ENCODE results near the gene S1PR1.
"Not testable (repeated sequence)": the region's sequence is repeated elsewhere in the genome, so short reads cannot be mapped to it uniquely, and the experiment has no call there.

Gene S1PR1

GRCh38 chr1:101220906-101221305 is 15.9 kb upstream of the S1PR1 start:
- no peak overlapping the region for H3K4me3 ChIP-seq (ENCODE audit: low read depth, low read length)
- no peaks in the 10 kb centered on the region for H3K4me1 ChIP-seq (ENCODE audit: control insufficient read depth, insufficient read depth, low read length)
- no peaks in the 10 kb centered on the region for H3K27me3 ChIP-seq (ENCODE audit: control insufficient read depth, insufficient read depth, low read length)
- H3K9me3 ChIP-seq (ENCODE audit: control insufficient read depth, insufficient read depth, low read depth, low read length) = no peaks in the 10 kb centered on the region
- no peaks in the 10 kb centered on the region for H3K36me3 ChIP-seq (ENCODE audit: control insufficient read depth, insufficient read depth, low read length)
- no peak overlapping the region for H3K27ac ChIP-seq (ENCODE audit: low read depth, low read length)
- H3K9ac ChIP-seq (ENCODE audit: low read length) = no peak overlapping the region

GRCh38 chr1:101221945-101222429 is 14.8 kb upstream of the S1PR1 start:
- no peak overlapping the region for H3K27ac ChIP-seq (ENCODE audit: low read depth, low read length)
- no peak overlapping the region for H3K4me3 ChIP-seq (ENCODE audit: low read depth, low read length)
- no peak overlapping the region for H3K9ac ChIP-seq (ENCODE audit: low read length)
- H3K36me3 ChIP-seq (ENCODE audit: control insufficient read depth, insufficient read depth, low read length) = no peaks in the 10 kb centered on the region
- H3K9me3 ChIP-seq (ENCODE audit: control insufficient read depth, insufficient read depth, low read depth, low read length) = no peaks in the 10 kb centered on the region
- H3K4me1 ChIP-seq (ENCODE audit: control insufficient read depth, insufficient read depth, low read length) = no peaks in the 10 kb centered on the region
- no peaks in the 10 kb centered on the region for H3K27me3 ChIP-seq (ENCODE audit: control insufficient read depth, insufficient read depth, low read length)

DNA sequence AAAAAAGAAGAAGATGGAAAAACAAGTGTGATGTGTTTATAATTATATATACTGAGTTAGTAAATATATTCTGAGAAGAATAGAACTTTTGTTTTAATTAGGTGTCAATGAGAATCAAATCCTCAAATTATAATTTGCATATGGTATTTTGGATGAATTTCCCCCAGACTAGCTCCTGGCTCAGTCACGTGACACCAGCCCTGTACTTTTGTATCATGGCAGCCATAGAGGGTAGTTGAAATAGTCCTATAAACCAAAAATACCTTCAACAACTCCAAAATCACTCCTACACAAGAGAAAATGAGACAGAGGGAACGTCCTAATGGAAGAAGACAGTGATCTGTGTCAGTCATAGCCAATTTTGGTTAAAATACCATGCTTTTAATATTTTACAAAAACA is 9.0 kb upstream of the S1PR1 start:
- no peaks in the 10 kb centered on the region for H3K4me1 ChIP-seq (ENCODE audit: control insufficient read depth, insufficient read depth, low read length)
- H3K36me3 ChIP-seq (ENCODE audit: control insufficient read depth, insufficient read depth, low read length) = no peaks in the 10 kb centered on the region
- H3K9me3 ChIP-seq (ENCODE audit: control insufficient read depth, insufficient read depth, low read depth, low read length) = no peaks in the 10 kb centered on the region
- no peak overlapping the region for H3K4me3 ChIP-seq (ENCODE audit: low read depth, low read length)
- no peak overlapping the region for H3K27ac ChIP-seq (ENCODE audit: low read depth, low read length)
- no peak overlapping the region for H3K9ac ChIP-seq (ENCODE audit: low read length)
- no peaks in the 10 kb centered on the region for H3K27me3 ChIP-seq (ENCODE audit: control insufficient read depth, insufficient read depth, low read length)

DNA sequence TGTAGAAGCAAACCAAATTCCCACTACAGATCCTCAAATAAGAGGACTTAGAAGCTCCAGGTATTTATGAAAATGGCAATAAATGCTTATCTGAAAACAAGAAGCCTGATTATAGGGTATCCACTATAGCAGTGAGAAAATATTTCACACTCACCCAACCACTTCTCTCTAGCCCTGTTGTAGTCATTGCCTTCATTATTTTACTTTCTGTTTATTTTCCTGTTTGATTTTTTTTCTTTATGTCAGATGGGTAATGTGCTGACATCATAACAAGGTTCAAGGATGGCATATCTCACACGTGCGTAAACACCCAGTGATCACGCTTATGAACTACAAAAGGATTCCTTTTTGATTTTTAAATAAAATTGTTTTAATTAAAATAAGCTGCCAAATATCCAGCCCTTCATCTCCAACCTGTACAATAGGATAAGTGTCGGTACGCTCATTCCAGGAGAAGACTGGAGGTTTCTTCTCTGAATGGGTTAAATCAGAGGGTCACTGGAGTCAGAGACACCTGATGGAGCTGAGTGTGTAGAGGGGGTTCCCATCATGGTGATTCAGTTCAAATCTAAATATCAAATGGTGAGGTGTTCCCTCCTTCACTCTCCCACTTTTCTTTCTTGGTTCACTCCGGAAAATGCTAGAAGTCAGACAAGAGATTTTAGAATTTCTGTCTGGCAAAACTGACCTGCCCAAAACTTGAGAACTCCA is 8.2 kb upstream of the S1PR1 start:
- no peaks in the 10 kb centered on the region for H3K4me1 ChIP-seq (ENCODE audit: control insufficient read depth, insufficient read depth, low read length)
- no peak overlapping the region for H3K9ac ChIP-seq (ENCODE audit: low read length)
- H3K9me3 ChIP-seq (ENCODE audit: control insufficient read depth, insufficient read depth, low read depth, low read length) = no peaks in the 10 kb centered on the region
- H3K4me3 ChIP-seq (ENCODE audit: low read depth, low read length) = no peak overlapping the region
- no peaks in the 10 kb centered on the region for H3K36me3 ChIP-seq (ENCODE audit: control insufficient read depth, insufficient read depth, low read length)
- H3K27me3 ChIP-seq (ENCODE audit: control insufficient read depth, insufficient read depth, low read length) = no peaks in the 10 kb centered on the region
- H3K27ac ChIP-seq (ENCODE audit: low read depth, low read length) = no peak overlapping the region

DNA sequence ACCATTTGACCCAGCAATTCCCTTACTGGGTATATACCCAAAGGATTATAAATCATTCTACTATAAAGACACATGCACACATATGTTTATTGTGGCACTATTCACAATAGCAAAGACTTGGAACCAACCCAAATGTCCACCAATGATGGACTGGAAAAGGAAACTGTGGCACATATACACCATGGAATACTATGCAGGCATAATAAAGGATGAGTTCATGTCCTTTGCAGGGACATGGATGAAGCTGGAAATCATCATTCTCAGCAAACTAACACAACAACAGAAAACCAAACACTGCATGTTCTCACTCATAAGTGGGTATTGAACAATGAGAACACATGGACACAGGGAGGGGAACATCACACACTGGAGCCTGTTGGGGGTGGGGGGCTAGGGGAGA is 4.6 kb upstream of the S1PR1 start:
- not testable (repeated sequence) for H3K36me3 ChIP-seq (ENCODE audit: control insufficient read depth, insufficient read depth, low read length); H3K4me3 ChIP-seq (ENCODE audit: low read depth, low read length); H3K9me3 ChIP-seq (ENCODE audit: control insufficient read depth, insufficient read depth, low read depth, low read length); H3K9ac ChIP-seq (ENCODE audit: low read length); H3K27ac ChIP-seq (ENCODE audit: low read depth, low read length)
- H3K27me3 ChIP-seq (ENCODE audit: control insufficient read depth, insufficient read depth, low read length) = peaks cover 32% of the 10 kb centered on the region
- H3K4me1 ChIP-seq (ENCODE audit: control insufficient read depth, insufficient read depth, low read length) = peaks cover 11% of the 10 kb centered on the region

DNA sequence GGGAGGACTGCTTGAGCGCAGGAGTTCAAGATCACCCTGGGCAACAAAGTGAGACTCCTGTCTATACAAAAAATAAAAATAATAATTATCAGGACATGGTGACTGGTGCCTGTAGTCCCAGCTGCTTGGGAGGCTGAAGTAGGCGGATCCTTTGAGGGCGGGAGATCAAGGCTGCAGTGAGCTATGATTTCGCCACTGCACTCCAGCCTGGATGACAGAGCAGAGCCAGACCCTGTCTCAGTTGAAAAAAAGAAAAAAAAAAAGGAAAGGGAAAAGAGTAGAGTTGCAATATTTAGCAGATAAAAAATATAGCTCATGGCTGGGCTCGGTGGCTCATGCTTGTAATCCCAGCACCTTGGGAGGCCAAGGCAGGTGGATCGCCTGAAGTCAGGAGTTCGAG is 3.3 kb upstream of the S1PR1 start:
- H3K4me3 ChIP-seq (ENCODE audit: low read depth, low read length) = no peak overlapping the region
- peaks cover 11% of the 10 kb centered on the region for H3K4me1 ChIP-seq (ENCODE audit: control insufficient read depth, insufficient read depth, low read length)
- peaks cover 44% of the 10 kb centered on the region for H3K27me3 ChIP-seq (ENCODE audit: control insufficient read depth, insufficient read depth, low read length)
- H3K9ac ChIP-seq (ENCODE audit: low read length) = no peak overlapping the region
- no peak overlapping the region for H3K27ac ChIP-seq (ENCODE audit: low read depth, low read length)
- no peaks in the 10 kb centered on the region for H3K9me3 ChIP-seq (ENCODE audit: control insufficient read depth, insufficient read depth, low read depth, low read length)
- no peaks in the 10 kb centered on the region for H3K36me3 ChIP-seq (ENCODE audit: control insufficient read depth, insufficient read depth, low read length)

DNA sequence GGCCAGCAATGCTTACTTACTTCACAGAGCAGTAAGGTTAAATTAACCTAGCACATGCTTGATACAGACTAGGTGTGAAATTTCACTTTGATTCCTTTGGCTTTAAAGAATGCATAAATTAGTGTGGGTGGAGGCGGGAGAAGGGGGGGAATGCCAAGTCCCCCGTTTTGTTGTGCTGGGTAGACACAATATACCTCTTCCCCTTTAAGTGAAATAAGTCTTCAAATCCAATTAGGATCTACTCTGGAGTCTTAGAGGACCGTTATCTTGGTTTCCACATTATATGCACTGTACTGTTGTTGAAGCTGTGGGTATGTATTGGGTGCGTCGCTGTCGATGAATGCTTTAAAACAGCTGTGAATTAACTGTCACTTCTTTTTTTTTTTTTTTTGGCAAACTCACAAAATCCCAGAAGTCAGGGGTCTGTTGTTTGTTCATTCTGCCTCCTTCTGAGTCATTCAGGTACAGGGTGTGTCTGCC is 1.6 kb upstream of the S1PR1 start:
- Histone ChIP-seq H3K9ac (ENCODE audit: low read length) (peak overlapping the region; percentile 56), H3K27ac (ENCODE audit: low read depth, low read length) (no peak overlapping the region), H3K9me3 (ENCODE audit: control insufficient read depth, insufficient read depth, low read depth, low read length) (no peaks in the 10 kb centered on the region), H3K36me3 (ENCODE audit: control insufficient read depth, insufficient read depth, low read length) (peaks cover 5% of the 10 kb centered on the region; the same call in 1 of the 2 replicates), H3K27me3 (ENCODE audit: control insufficient read depth, insufficient read depth, low read length) (peaks cover 45% of the 10 kb centered on the region), H3K4me3 (ENCODE audit: low read depth, low read length) (peak overlapping the region; percentile 76), H3K4me1 (ENCODE audit: control insufficient read depth, insufficient read depth, low read length) (peaks cover 11% of the 10 kb centered on the region)

DNA sequence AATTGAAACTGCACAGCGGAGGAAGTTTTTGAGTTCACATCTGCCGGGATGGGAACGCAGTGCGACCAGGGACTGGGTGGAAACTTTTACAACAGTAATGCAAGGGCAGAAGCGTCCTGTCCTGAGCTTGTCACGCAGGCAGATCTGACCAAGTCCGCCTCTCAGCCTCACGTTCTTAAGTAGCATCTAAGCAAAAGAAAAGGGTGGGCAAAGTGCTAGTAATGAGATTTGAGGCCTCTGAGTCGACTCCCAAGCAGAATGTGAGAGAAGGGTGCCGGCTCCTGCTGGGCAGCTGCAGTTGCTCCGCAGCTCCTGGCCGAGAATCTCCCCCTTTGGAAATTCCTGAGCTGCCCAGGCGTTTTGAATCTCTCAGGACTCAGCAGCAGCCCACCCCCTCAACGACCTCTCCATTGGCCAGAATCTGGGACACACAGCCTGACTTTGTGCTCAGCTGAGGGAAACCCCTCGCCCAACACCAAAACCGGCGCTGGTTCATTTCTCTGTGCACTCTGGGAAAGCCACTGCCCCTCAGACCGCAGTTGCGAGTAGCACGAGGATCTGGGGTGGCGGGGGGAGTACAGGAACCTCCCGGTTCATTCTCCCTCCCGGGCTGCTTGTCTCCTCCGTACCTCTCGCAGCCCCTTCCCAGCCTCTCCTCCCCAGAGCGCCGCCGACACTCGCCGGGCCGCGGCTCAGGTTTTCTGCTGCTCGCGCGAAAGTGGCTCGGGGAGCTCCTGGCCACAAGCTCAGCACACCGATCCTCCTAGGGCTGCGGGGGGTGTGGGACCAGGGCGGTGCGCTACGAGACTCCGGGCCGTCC is 913 bp upstream of the S1PR1 start:
- Histone ChIP-seq H3K9me3 (ENCODE audit: control insufficient read depth, insufficient read depth, low read depth, low read length) (no peaks in the 10 kb centered on the region), H3K9ac (ENCODE audit: low read length) (peak overlapping the region; percentile 56), H3K27me3 (ENCODE audit: control insufficient read depth, insufficient read depth, low read length) (peaks cover 45% of the 10 kb centered on the region), H3K36me3 (ENCODE audit: control insufficient read depth, insufficient read depth, low read length) (peaks cover 5% of the 10 kb centered on the region; the same call in 1 of the 2 replicates), H3K4me1 (ENCODE audit: control insufficient read depth, insufficient read depth, low read length) (peaks cover 11% of the 10 kb centered on the region), H3K4me3 (ENCODE audit: low read depth, low read length) (peak overlapping the region; percentile 76), H3K27ac (ENCODE audit: low read depth, low read length) (no peak overlapping the region)

DNA sequence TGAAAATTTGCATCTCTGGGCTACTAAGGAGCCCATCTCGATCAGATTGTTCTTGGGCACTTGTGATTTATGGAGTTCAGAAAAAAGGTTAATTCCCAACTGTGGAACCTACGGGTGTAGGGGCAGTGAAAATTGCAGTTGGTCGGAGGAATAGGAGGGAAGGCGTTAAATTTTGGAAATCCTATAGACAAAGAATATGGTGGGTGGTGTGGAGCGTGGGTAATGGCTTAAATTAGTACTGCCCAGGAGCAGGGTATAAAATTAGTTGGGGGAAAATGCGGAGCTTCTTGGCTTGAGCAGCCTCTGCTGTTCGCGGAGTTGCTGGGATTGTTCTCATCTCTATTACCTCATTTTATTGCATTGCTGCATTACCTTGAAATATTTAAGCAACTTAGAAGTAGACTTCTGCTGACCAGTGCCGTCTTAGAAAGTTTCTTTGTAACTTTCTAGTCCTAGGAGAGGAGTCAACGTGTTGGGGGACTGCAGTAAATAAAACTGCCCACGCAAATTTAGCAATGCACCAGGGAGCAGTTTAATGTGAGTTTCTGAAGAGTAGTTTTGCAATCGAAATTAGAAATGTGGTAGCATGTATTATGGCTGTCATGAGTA is 514 bp downstream of the S1PR1 start:
- no peak overlapping the region for H3K27ac ChIP-seq (ENCODE audit: low read depth, low read length)
- peak overlapping the region; percentile 76 for H3K4me3 ChIP-seq (ENCODE audit: low read depth, low read length)

GRCh38 chr1:101238031-101238628 is 1.3 kb downstream of the S1PR1 start:
- H3K4me1 ChIP-seq (ENCODE audit: control insufficient read depth, insufficient read depth, low read length) = peaks cover 11% of the 10 kb centered on the region
- peaks cover 5% of the 10 kb centered on the region; the same call in 1 of the 2 replicates for H3K36me3 ChIP-seq (ENCODE audit: control insufficient read depth, insufficient read depth, low read length)
- peak overlapping the region; percentile 76 for H3K4me3 ChIP-seq (ENCODE audit: low read depth, low read length)
- no peak overlapping the region for H3K9ac ChIP-seq (ENCODE audit: low read length)
- H3K27ac ChIP-seq (ENCODE audit: low read depth, low read length) = no peak overlapping the region
- H3K27me3 ChIP-seq (ENCODE audit: control insufficient read depth, insufficient read depth, low read length) = peaks cover 45% of the 10 kb centered on the region
- no peaks in the 10 kb centered on the region for H3K9me3 ChIP-seq (ENCODE audit: control insufficient read depth, insufficient read depth, low read depth, low read length)

More for the DNA sequence above, 514 bp downstream of the S1PR1 start:
- Histone ChIP-seq H3K4me1 (ENCODE audit: control insufficient read depth, insufficient read depth, low read length) (peaks cover 11% of the 10 kb centered on the region), H3K27me3 (ENCODE audit: control insufficient read depth, insufficient read depth, low read length) (peaks cover 45% of the 10 kb centered on the region), H3K36me3 (ENCODE audit: control insufficient read depth, insufficient read depth, low read length) (peaks cover 5% of the 10 kb centered on the region; the same call in 1 of the 2 replicates), H3K9me3 (ENCODE audit: control insufficient read depth, insufficient read depth, low read depth, low read length) (no peaks in the 10 kb centered on the region), H3K9ac (ENCODE audit: low read length) (peak overlapping the region; percentile 54)

Measured in HUES6 (cell line).